ENCODE measurements around the gene IKZF4. TPM values are rescaled to one million over a fixed set of nuclear protein-coding genes. Genes with fewer than 3 reads are reported as not detected.

IKZF4 gene
- polyA plus RNA-seq (2011; rRNA removed) (1.9 and 2.9 TPM in 2 replicates), polyA minus RNA-seq (2011; rRNA and poly(A)+ RNA removed) (3.6 and 4.1 TPM in 2 replicates)

DNA sequence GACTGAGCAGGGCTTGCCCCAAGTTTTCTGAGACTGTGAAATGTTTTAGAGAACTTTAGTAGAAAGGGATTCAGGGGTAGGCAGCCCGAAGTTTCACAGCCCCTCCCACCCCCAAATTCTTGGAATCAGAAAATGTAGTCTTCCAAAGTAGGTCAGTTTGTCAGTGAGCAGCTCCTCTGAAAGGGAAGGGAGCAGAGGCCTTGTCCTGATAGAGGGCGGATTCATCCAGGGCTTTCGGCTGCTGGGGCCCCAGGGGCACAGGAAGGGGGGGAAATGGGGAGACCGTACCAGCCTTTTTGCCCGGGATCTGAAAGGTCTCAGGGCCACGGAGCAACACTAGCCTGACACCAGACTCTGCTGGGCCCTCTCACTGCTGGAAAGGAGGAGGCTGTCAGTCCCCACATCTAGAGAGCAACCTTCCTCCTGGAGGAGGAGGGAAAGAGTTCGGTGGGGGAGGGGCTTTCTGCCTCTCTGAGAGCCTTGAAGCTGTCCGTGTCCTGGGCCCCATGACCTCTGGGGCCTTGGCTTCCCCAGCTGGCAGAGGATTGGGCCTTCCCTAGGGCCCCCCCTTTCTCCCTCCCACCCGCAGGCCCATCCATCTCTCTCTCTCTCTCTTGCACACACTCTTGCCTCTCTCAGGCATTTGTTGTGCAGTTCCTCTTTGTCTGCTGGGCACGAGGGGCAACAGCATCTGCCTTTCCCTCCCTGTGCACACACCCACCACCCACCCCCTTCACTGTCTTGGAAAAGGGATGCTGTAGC is at the start of gene IKZF4:
Gene IKZF4 (plus strand): TSS at position 621 of the 762 bp plus-strand sequence. CDS start 451 bp downstream, outside the sequence.
- CTCF ChIA-PET, result interaction anchor here (1.4 to 3.2 kb wide), 5 partner anchors 9 to 281 kb away, joined by 3 to 19 read pairs (median 5); partner anchors contain the start of gene SUOX
- Histone ChIP-seq H3K4me3 (ENCODE audit: low read depth, low read length) (peak within 1 kb of the TSS; percentile 23), H3K27me3 (ENCODE audit: control insufficient read depth, insufficient read depth, low read length) (no peaks in the 10 kb centered on the region), H3K36me3 (ENCODE audit: control insufficient read depth, insufficient read depth, low read length) (no peaks in the 10 kb centered on the region; the same call in 1 of the 2 replicates)
- TF ChIP-seq, protein P1, sequence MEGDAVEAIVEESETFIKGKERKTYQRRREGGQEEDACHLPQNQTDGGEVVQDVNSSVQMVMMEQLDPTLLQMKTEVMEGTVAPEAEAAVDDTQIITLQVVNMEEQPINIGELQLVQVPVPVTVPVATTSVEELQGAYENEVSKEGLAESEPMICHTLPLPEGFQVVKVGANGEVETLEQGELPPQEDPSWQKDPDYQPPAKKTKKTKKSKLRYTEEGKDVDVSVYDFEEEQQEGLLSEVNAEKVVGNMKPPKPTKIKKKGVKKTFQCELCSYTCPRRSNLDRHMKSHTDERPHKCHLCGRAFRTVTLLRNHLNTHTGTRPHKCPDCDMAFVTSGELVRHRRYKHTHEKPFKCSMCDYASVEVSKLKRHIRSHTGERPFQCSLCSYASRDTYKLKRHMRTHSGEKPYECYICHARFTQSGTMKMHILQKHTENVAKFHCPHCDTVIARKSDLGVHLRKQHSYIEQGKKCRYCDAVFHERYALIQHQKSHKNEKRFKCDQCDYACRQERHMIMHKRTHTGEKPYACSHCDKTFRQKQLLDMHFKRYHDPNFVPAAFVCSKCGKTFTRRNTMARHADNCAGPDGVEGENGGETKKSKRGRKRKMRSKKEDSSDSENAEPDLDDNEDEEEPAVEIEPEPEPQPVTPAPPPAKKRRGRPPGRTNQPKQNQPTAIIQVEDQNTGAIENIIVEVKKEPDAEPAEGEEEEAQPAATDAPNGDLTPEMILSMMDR (IDR thresholded peaks at IDR 0.05; ENCODE audit: insufficient read depth, low read depth, low read length), result no peak
- no peak for DNase-seq (ENCODE audit: low read depth)
- POLR2A ChIA-PET, result no interaction called here

DNA sequence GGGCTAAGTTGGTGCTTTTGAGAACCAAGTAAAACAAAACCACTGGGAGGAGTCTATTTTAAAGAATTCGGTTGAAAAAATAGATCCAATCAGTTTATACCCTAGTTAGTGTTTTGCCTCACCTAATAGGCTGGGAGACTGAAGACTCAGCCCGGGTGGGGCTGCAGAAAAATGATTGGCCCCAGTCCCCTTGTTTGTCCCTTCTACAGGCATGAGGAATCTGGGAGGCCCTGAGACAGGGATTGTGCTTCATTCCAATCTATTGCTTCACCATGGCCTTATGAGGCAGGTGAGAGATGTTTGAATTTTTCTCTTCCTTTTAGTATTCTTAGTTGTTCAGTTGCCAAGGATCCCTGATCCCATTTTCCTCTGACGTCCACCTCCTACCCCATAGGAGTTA is 48.8 kb upstream of the IKZF4 start:
- POLR2A ChIA-PET, result no interaction called here

DNA sequence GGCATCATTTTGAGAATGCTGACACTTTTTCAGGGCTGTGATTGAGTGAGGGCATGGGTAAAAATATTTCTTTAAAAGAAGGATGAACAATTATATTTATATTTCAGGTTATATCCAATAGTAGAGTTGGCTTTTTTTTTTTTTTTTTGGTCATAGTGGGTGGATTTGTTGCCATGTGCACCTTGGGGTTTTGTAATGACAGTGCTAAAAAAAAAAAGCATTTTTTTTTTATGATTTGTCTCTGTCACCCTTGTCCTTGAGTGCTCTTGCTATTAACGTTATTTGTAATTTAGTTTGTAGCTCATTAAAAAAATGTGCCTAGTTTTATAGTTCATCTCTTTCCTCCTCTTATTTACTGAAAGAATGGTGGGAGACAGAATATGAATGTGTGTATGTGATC is 48.4 kb upstream of the IKZF4 start:
- ChIA-PET CTCF (no interaction called here), POLR2A (no interaction called here)
- TF ChIP-seq, protein P1 (IDR thresholded peaks at IDR 0.05; ENCODE audit: insufficient read depth, low read depth, low read length), result no peak
- Histone ChIP-seq H3K36me3 (ENCODE audit: control insufficient read depth, insufficient read depth, low read length) (no peaks in the 10 kb centered on the region; the same call in 1 of the 2 replicates), H3K4me3 (ENCODE audit: low read depth, low read length) (peak overlapping the region; percentile 49), H3K27me3 (ENCODE audit: control insufficient read depth, insufficient read depth, low read length) (no peaks in the 10 kb centered on the region)
- no peak for DNase-seq (ENCODE audit: low read depth)

More for the DNA sequence above, 48.8 kb upstream of the IKZF4 start:
- Histone ChIP-seq H3K4me3 (ENCODE audit: low read depth, low read length) (no peak overlapping the region), H3K27me3 (ENCODE audit: control insufficient read depth, insufficient read depth, low read length) (no peaks in the 10 kb centered on the region), H3K36me3 (ENCODE audit: control insufficient read depth, insufficient read depth, low read length) (no peaks in the 10 kb centered on the region; the same call in 1 of the 2 replicates)
- CTCF ChIA-PET, result no interaction called here
- TF ChIP-seq, protein P1 (IDR thresholded peaks at IDR 0.05; ENCODE audit: insufficient read depth, low read depth, low read length), result no peak
- peak; percentile 59 for DNase-seq (ENCODE audit: low read depth)

DNA sequence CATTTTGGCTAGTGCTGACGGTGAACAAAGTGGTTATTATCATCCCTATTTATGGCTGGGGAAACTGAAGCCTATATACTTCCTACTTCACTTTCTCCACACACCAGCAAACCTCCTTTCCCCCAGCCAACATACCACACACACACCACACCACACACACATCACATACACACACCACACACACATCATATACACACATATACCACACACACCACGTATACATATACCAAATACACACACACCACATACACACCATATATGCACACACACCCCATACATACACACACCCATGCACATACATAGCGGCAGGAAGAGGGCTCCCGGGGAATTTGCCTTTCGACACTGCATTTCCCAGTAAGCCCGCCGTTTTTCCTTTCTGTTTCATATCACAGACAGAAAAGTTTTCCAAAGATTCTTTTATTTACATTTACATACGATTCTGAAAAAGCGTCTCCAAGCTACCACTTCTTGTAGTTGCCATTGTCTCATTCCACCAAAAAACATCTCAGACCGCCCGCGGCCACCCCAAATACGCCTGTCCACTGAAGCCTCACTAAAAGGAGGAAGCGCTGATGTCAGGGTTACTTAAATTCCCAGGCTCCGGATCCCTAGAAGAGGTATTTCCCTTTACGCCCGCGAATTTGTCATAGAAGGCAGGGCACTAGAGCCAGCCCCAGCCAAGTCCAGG is 47.8 kb upstream of the IKZF4 start:
- H3K4me3 ChIP-seq (ENCODE audit: low read depth, low read length), result peak overlapping the region; percentile 49
- CTCF ChIA-PET, result interaction anchor here (0.6 to 2.3 kb wide), 8 partner anchors 12 to 234 kb away, joined by 3 to 11 read pairs (median 5); partner anchors contain the start of gene DNAJC14
- POLR2A ChIA-PET, result interaction anchor here (0.5 to 0.9 kb wide), 5 partner anchors 12 to 1666 kb away, joined by 3 to 4 read pairs (median 3); partner anchors contain the start of gene RNF41
- TF ChIP-seq, protein P1 (IDR thresholded peaks at IDR 0.05; ENCODE audit: insufficient read depth, low read depth, low read length), result no peak
- H3K36me3 ChIP-seq (ENCODE audit: control insufficient read depth, insufficient read depth, low read length), result no peaks in the 10 kb centered on the region; the same call in 1 of the 2 replicates
- DNase-seq (ENCODE audit: low read depth), result no peak
- H3K27me3 ChIP-seq (ENCODE audit: control insufficient read depth, insufficient read depth, low read length), result no peaks in the 10 kb centered on the region
